Hematopoietic multipotent progenitor cell treated with erythropoietin and hydrocortisone succinate and interleukin-3 and kit ligand, for 17 days (in vitro differentiated cells): ENCODE measurements around the gene MICALL2.

Source experiments
- DNase-seq: peaks from one replicate; pipeline ENCODE4 v3.0.0-alpha.2; 2015; ENCODE audit warnings: low spot score

The MICALL2 gene

DNA sequence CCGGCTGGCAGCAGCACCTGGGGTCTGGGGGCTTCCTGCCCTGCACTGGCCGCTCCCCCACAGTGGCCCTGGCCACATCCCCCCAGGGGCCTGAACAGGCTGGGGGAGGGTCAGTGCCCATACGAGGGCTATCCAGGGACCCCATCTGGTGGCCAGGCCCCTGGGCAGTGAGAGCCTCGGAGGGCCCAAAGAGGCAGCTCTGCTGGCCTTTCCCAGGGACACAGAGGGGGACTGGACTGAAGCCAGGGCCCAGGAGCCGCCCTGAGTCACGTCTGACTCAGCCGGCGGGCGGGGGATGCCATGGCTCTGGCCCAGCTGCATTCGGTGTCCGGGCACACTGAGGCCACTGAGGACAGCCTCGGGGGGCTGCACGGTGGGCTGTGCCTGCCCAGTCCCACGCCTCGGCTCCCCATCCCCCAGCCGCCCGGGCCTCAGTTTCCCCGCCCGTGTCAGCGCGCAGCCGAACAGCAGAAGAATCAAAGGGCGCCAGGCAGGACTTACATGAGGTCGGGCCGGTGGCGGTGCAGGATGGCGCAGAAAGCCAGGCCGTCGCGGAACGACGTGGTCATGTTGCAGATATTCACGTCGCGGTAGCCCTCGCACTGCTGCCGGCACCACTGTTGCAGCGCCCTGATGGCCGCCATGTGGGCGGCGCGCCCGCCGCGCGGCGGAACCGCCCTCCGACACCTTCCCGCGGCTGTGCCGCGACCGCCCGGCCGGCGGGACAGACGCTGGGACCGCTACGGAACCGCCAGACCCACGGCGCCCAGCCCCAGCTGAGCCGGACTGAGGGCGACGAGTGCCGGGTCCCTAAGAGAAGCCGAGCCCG, at the start of gene MICALL2:
Gene MICALL2 (minus strand): TSS at position 788 of the 829 bp plus-strand sequence. CDS start 144 bp downstream, at position 644.
- DNase-seq = peak; percentile 91

DNA sequence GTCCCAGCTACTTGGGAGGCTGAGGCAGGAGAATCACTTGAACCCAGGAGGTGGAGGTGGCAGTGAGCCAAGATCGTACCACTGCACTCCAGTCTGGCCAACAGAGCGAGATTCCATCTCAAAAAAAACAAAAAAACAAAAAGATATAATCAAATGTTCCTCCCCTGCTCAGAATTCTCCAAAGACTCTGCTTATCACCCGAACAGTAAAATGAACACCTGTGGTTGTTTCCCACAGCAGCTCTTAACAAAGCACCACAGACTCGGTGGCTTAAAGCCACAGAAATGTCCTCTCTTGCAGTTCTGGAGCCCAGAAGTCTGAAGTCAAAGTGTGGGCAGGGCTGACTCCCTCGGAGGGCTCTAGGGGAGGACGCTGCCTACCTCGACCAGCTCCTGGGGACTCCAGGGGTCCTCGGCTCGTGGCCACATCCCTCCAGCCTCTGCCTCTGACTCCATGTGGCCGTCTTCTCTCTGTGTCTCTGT, 49.0 kb upstream of the MICALL2 start:
- no peak for DNase-seq

DNA sequence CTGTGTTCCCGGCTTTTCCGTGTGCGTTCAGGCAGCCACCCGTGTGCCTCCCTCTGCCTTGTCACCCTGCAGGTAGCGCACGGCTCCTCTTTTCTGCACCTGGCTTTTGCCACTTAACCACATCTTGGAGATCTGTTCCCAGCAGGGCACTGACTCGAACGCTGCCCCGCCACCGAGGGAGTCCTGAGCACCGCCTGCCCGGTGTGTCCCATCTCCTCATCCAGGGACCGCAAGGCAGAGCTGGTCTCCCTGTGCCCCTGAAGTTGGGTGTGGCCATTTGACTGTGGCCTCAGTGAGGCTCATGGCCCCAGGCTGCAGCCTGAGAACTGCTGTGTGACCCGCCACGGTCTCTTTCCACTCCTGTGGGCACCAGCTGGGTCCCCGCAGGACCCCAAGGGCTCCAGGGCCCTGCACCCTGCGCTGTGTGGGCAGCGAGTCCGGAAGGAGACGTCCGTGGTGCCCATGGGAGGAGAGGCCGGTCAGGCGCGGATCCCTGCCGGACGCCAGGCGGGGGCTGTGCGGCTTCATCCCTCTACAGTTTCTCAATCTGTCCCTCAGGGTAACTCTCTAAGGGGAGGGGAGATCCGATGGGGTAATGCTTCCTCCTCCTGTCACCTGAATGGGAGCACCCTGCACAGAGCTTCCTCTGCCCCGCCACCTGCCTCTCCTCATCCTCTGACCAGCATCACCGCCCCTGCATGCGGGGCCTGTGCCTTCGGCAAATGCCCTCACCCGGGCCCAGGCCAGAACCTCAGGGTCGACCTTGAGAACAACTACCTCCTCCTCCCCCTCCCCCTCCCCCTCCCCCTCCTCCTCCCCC, 46.7 kb upstream of the MICALL2 start:
- DNase-seq = no peak

DNA sequence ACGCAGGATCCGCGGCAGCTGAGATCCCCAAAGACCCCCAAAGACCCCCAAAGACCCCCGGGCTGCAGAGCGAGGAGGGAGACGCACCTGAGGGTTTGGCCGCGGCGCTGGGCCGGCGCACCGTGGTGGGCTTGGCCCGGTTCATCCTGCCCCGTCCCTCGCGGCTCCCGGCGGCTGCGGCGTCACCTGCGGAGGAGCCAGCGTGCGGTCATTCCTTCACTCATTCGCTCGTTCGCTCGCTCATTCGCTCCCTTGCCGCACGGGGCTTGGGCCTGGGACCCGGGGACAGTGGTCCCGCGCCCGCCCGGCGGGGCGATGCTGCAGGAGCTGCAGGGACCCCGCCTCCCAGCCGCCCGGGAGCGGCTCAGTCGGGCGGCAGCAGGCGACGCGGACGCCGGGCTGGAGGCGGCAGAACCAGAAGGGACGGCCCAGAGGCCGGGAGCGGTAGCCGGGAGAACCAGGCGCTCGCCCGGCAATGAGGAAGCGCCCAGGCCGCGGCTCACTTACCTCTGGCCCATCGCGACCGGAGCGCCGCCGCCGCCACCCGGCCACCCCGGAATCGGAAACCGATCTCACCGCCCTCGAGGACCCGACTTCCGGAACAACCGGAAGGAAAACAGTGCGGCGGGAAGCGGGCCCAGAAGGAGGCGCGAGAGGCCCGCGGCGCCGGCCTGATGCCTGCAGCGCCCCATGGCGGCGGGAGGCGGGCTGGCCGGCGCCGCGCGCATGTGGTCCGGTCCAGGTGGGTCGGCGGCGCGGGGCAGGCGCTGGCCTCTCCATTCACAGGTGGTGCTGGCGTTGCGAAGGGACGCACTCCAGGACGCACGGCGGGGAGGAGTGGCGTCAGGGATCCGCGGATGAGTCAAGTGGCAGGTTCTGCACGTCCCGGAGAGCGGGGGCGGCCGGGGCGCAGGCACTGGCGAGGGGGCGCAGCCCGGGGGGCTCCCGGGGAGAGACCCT, 44.8 kb upstream of the MICALL2 start, which contains the start of gene INTS1:
Gene INTS1 (minus strand): TSS at position 574 of the 960 bp plus-strand sequence. CDS start 429 bp downstream, at position 145.
- DNase-seq = peak; percentile 92

DNA sequence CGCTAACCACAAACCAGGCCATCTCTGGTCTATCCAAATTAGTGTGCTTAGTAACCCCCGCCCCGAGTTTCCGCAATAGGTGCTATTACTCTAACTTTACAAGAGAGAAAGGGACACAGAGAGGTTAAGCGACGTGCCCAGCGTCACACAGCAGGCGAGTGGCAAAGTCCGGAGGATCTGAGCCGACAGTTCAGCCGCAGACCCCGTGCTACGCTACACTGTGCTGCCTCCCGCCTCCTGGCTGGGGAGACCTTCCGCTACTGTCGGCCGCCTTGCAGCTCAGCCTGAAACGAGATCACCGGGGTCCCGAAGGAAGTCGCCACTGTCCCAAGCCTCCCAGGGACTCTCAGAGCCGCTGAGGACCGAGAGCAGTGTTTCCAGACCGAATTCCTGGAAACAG, 44.1 kb upstream of the MICALL2 start:
- DNase-seq = no peak

DNA sequence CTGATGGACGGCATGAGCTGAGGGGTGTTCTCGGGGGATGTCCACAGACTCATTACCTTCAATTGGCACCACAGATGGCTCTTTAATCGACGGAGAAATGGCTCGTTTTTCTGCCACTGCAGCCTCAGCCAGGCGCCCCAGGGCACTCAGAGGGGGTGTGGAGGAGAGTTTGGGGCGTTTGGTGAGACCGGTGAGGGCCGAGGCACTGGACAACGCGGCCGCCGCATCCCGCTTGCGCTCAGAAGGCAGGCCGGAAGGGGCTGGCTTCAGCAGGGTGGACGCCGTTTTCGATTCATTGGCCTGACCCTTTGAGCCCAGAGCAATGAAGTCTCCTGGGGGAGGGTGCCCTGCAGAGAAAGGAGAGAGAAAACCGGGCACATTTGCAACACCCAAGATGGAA, 43.6 kb upstream of the MICALL2 start:
- DNase-seq = no peak

DNA sequence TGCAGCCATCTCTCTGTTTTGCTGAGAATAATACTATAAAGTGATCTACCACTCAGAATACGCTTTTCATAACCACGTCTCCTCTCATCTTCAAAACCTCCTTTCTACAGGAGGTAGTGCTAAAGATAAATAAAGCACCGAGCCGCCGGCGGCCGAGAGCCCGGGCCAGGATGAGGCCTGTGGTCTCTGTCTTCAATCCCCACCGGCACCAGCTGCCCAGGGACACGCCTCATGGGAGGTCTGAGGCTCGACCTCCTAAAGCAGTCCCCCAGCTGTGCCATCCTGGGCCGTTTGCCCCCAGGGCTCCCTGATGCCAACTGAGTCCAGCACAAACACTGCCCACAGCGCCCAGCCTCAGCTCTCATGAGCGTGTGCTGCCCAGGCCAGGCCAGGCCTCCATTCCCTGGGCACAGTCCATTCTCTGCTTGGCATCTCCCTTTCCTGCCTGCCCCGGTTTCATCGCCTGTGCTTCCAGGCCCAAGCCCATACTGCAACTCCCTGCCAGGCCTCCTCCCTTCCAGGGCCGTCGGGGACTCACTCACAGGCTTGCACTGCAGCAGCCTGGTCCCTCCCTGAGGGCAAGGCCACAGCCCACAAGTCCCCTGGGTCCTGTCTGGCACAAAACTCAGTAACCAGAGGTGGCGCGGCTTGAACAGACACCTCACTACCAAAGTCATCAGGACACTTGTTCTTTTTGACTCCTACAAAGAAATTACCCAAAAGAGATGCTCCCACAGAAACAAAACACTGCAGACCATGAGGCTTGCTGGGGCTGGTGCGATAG, 42.4 kb upstream of the MICALL2 start:
- DNase-seq = no peak

DNA sequence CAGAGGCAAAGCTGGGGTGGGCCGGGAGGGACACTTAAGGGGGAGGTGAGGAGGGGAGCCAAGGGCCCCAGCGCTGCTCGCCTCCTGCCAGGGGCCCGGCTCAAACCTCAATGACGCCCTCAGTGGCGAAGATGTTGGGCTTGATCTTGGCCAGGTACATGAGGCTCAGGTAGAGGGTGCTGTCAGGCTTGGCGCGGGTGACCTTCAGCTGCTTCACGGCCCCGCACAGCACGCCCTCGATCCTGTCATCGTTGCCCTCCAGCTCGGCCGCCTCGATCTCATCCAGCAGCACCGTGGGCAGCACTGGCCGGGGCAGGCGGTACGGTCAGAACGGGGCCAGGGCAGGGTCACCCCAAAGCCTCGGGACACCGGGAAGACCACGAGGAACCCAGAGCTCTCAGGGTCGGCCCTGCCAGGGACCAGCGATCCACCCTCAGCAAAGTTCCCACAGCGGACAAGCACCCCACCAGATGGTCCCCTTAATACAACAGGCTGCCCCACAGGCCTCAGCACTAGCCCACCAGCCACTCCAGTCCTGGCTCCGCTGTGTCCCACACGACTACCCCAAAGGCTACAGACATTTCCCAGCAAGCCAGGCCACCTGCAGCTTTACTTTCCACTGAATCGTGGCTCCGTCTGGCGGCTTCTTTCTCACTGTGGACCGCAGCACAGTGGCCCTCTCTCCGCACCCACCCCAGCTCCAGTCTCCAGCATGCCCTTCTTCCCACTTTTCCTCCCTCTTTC, 41.0 kb upstream of the MICALL2 start:
- DNase-seq = no peak

DNA sequence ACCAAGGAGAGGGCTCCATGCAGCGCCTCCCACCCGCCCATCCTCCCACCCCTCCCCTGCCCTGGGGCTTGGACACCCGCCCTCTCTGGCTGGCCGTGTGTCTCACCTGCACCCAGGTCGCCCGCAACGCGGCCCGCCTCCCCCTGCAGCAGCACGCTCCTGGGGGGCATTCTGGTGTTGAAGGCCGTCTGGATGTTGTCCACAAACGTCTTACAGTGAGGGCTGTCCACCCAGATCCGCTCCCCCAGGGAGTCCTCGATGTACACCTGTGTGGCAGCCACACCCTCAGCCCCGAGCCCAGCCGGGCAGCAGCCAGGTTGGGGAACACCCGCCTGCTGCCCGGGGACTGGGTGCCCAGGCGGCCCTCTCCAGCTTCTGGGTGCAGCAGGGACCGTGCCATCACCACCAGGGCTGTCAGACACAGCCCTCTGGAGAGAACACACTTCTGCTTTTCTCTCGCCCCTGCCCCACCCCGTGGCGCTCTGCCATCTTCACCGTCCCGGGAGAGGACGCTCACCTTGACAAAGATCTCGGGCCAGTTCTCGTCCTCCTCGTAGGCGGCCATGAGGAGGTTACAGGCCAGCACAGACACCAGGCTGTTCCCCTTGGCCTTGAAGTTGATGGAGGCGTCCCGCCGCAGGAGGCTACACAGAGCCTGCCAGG, 40.2 kb upstream of the MICALL2 start:
- DNase-seq = no peak

DNA sequence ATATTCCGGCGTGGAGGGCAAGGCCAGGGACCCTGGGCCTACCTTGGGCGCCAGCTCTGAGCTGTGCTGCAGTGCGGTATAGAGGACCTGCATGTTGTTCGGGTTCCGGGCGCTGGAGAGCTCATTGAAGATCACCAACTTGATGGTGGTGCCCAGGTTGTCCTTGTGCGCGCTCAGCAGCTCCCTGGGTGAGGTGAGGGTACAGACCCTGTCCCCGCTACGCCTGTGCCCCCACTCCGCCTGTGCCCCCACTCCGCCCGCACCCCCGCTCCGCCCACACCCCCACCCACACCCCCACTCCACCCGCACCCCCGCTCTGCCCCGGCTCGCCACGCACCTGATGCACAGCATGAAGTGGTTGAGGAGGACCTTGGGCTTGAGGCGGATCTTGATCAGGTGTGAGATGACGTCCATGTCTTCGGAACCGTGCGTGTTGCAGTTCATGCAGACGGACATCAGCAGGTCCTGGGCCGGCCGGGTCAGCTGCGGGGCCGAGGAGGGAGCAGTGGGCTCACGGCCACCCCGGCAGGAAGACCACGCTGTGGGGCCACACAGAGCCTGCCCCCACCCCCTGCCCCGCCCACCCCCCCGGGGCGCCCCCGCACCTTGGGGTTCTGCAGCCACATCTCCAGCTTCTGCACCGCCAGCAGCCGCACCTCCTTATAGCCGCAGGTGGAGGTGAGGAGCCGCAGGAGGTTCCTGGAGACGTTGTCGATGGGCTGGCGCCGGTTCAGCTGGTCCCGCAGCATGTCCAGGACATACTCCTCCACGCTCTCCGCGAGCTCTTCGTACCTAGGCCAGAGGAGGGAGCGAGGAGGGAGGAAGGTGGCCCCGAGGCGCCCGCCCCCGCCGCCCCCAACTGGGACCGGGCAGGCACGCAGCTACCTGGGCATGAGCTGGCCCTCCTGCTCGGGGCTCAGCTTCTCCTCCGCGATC, 39.4 kb upstream of the MICALL2 start:
- DNase-seq = no peak

DNA sequence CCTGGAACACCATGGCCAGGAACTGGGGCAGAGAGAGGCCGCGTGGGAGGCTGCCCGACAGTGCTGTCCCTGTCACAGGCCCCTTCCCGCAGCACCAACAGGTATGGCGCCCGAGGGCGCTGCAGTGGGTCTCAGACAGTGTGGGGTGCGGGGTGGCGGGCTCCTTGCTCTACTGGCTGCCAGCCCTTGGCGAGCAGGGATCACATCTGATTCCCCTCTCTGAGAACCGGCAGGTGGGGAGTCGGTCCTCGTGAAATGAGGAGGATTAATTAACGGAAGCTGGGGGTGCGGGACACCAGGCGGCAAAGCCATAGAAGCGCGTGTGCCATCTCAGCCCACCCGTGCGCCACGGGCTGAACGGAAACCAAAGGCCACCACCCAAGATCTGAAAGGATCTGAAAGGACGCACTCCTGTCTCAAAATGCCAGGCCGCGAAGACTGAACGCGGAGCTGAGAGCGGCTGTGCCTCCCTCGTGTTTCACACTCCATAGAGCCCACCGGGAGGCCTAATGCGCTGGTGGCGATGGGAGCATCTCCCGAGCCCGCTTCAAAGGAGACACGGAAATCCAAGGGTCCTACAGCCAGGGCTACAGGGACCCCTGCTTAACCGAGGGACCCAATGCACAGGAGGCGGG, 38.1 kb upstream of the MICALL2 start:
- no peak for DNase-seq

DNA sequence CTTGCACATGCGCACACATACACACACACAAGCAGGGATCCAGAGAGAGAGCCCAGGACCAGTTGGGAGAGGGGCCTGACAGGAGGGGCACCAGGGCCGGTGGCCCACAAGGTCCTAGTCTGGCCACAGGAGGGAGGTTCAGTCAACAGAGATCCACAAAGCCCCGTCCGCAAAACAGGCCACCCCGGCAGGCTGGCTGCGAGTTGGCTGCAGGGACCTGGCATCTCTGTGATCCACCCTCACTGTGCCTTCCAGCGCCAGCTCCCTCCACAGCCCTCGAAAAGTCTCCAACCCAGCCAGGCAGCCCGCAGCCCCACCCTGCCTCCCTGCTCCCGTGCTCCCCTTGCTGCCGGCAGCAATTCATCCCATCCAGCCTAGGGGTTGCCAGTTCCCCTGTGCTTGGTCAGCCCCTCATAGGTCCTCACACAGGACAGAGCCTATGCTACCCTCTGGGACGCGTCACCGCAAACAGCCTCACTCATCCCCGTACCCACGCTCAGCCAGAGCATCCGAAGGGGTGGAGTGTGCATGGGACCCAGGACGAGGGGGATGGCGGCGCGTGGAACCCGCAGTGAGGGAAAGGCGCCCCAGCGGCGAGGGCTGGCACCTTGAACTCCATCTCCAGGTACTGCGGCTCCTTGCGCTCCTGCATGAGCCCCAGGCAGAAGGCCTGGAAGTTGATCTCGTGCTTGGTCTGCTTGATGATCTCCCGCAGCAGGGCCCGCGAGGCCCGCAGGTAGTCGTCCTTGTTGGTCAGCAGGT, 37.4 kb upstream of the MICALL2 start:
- no peak for DNase-seq

DNA sequence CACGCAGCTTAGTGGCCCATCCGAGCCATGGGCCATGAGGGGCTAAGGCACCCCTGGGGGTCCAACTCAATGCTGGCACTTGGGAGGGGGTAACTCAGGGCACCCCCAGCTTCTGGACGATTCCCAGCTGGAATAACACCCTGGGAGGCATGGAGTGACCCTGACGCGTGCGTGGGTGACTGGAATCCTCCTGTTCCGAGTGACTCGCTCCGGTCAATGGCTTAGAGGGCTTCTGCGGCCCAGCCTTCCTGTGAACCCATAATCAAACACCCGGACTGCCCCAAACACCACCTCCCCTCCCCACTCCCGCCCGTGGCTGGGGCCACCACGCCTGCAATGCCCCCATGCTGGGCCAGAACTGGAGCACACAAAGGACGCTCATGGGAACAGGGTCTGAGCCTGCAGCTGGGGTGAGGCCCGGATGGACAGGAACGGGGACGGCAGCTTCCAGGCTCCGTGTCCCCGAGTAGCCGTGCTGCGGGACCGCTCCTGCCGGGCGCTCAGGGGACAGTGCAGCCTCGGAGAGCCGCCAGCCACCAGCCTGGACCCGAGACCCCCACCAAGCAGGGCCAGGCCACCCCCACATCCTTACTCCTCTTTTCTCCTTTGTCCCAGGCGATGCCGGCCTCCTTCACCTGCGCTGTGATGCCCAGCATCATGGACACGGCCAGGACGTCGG, 36.4 kb upstream of the MICALL2 start:
- no peak for DNase-seq

DNA sequence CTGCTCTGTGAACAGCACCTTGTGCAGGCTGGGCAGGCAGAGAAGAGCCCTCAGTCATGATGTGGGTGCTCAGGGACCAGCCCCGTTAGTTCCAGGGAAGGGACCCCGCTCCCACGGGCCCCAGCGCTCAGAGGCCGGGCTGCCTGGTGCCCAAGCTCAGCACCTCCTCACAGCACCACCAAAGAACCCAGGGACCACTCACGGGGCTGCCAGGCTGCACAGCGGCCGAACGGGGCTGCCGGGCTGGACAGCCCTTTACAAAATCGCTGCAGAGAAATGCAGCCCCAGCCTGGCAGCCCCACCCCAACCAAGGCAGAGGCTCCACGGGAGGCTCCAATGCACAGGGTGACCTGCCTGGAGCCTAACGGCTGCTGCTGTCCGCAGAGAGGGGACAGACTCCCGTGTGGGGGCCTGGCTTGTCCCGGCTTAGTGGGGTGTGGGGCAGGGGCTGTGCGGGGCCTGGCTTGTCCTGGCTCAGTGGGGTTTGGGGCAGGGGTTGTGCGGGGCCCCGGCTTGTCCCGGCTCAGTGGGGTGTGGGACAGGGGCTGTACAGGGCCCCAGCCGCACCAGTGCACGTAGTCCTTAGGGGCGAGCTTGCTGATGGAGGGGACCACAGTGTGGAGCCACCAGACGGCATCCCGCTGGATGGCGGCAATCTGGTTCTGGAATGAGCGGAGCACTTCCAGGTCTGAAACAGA, 35.7 kb upstream of the MICALL2 start:
- DNase-seq = no peak

DNA sequence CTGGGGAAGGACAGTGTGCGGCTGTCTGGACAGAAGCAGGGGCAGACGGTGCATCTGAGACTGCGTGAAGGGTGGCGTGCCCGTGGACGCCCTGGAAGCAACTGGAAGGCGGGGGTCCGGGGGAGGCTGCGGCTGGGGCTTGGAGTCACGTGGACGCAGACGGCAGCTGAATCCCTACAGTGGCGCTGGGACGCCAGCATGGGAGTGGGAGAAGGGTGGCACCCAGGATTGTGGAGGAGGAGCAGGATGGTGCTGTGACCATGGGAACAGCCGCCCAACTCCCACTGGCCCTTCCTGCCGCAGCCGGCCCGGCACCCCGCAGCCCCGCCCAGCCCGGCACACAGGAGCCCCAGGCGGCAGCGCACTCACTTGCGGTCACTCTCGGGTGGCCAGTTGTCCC, 35.2 kb upstream of the MICALL2 start:
- DNase-seq = no peak

DNA sequence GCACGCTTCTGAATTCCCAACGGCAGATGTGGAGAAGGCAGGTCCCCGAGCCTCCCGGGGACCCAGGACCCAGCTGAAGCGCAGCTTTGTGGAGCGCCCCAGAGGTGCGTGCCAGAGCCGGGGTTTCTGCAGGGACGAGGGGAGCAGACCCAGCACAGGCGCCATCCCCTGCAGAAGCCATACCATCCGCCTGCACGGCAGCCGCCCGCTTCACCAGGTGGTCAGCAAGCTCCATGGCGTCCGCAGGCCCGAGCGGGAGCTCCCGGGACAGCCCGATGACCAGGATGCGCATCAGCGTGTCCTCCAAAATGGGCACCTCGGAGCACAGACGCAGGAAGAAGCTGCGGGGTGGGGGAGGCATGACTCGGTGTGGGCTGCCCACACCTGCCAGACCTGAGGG, 34.3 kb upstream of the MICALL2 start:
- DNase-seq = no peak
